GM21619 (cell line): Measurements from ENCODE around the gene GLT1D1.
A peak's percentile ranks its signal among the peaks of the same experiment; 100 is the strongest.
"Not testable (repeated sequence)": the region's sequence is repeated elsewhere in the genome, so short reads cannot be mapped to it uniquely, and the experiment has no call there.

Source experiments
- ATAC-seq: cut with Tn5 transposase; IDR thresholded peaks from one replicate; pipeline ENCODE4 v1.9.1; 2021; ENCODE audit not compliant: unreplicated experiment

Gene GLT1D1

GRCh38 chr12:128852885-128853599 is at the start of gene GLT1D1:
TSS of gene GLT1D1 (plus strand) at chr12:128853478. CDS start at chr12:128853582, 104 bp downstream.
- ATAC-seq: no peak

GRCh38 chr12:128803788-128804187 is 49.5 kb upstream of the GLT1D1 start:
- no peak for ATAC-seq

- no peak for ATAC-seq
These were observed 48.5 kb upstream of the GLT1D1 start for GRCh38 chr12:128804762-128805161.

- not testable (repeated sequence) for ATAC-seq
These were observed 47.9 kb upstream of the GLT1D1 start for GRCh38 chr12:128805406-128805805.

- ATAC-seq: no peak
These were observed 46.7 kb upstream of the GLT1D1 start for GRCh38 chr12:128806573-128806972.

- no peak for ATAC-seq
These were observed 46.0 kb upstream of the GLT1D1 start for GRCh38 chr12:128807161-128807724.

GRCh38 chr12:128808651-128809050 is 44.6 kb upstream of the GLT1D1 start:
- ATAC-seq: no peak

- ATAC-seq: peak; percentile 85
These were observed 42.8 kb upstream of the GLT1D1 start for GRCh38 chr12:128810182-128811127.

- no peak for ATAC-seq
These were observed 41.5 kb upstream of the GLT1D1 start for GRCh38 chr12:128811806-128812205.

GRCh38 chr12:128813392-128813791 is 39.9 kb upstream of the GLT1D1 start:
- ATAC-seq: no peak

GRCh38 chr12:128813883-128814282 is 39.4 kb upstream of the GLT1D1 start:
- peak; percentile 30 for ATAC-seq

- ATAC-seq: no peak
These were observed 38.6 kb upstream of the GLT1D1 start for GRCh38 chr12:128814411-128815261.

- ATAC-seq: no peak
These were observed 37.3 kb upstream of the GLT1D1 start for GRCh38 chr12:128815779-128816642.

- ATAC-seq: no peak
These were observed 36.7 kb upstream of the GLT1D1 start for GRCh38 chr12:128816643-128816920.

- peak; percentile 37 for ATAC-seq
These were observed 35.9 kb upstream of the GLT1D1 start for GRCh38 chr12:128817111-128818015.

- ATAC-seq: peak; percentile 33
These were observed 34.9 kb upstream of the GLT1D1 start for GRCh38 chr12:128818065-128819022.

GRCh38 chr12:128819293-128820144 is 33.8 kb upstream of the GLT1D1 start:
- no peak for ATAC-seq
